ENCODE data around the gene SEC61A1.

- TF ChIP-seq CTCF (conservative IDR thresholded peaks at IDR 0.05) (no peak), EZH2 (IDR thresholded peaks at IDR 0.05; ENCODE audit: low read depth) (no peak)
These were observed 29.6 kb downstream of the SEC61A1 start for GRCh38 chr3:128081846-128082245.
